Panc1 (cell line): Measurements from ENCODE around the gene PPP2R1B. TPM values are rescaled to one million over a fixed set of nuclear protein-coding genes. Genes with fewer than 3 reads are reported as not detected.

Experiments
- ATAC-seq: fragments of 200-7000 bp; cut with Tn5 transposase; 2 replicates; pipeline ENCODE4 v1.9.1; 2020; ENCODE audit warnings: mild to moderate bottlenecking, moderate library complexity
- BruUV-seq: library from RNA; stranded (reverse); fragments of 400-500 nt; replicated peaks from 2 replicates; lab custom pipeline; 2021; lab: Mats Ljungman, UMichigan
- CTCF ChIA-PET: fragments of 300-600 bp; sonication (Branson Sonifier 250); formaldehyde crosslinking; loops from one replicate; lab custom pipeline; 2022; ENCODE audit warnings: antibody characterized with exemption; lab: Charles Lee
- POLR2A ChIA-PET: fragments of 300-600 bp; sonication (Branson Sonifier 250); formaldehyde crosslinking; loops from one replicate; lab custom pipeline; 2022; ENCODE audit warnings: antibody characterized with exemption; lab: Charles Lee
- DNase-seq: peaks from one replicate; pipeline ENCODE4 v3.0.0-alpha.2; 2010; ENCODE audit warnings: low read depth, low spot score
- H3K27ac ChIP-seq: 2 replicates; pipeline ENCODE4 v1.5.1; 2011; ENCODE audit warnings: mild to moderate bottlenecking, low read length, inconsistent platforms
- H3K27me3 ChIP-seq: fragments of 200-500 bp; sonication (Bioruptor generic); 2 replicates; pipeline ENCODE4 v1.6.0; 2014; ENCODE audit warnings: low read length, inconsistent platforms; ENCODE audit not compliant: control insufficient read depth, insufficient read depth
- H3K36me3 ChIP-seq: fragments of 200-500 bp; sonication (Bioruptor generic); 2 replicates; pipeline ENCODE4 v1.5.1; 2014; ENCODE audit warnings: inconsistent platforms, mild to moderate bottlenecking, low read length, moderate library complexity; ENCODE audit not compliant: control insufficient read depth, insufficient read depth
- H3K4me1 ChIP-seq: 2 replicates; pipeline ENCODE4 v1.5.1; 2011; ENCODE audit warnings: inconsistent platforms, mild to moderate bottlenecking, low read length, moderate library complexity; ENCODE audit not compliant: control insufficient read depth, insufficient read depth
- H3K4me3 ChIP-seq, 2 experiments: 2 replicates each; pipeline ENCODE4 v1.5.1; 2011 to 2012; ENCODE audit warnings: low read depth in 2 of 2, low read length in 2 of 2, mild to moderate bottlenecking in 2 of 2, inconsistent platforms in 1 of 2, moderate library complexity in 1 of 2
- H3K9me3 ChIP-seq: fragments of 200-500 bp; sonication (Bioruptor generic); 2 replicates; pipeline ENCODE4 v1.5.1; 2014; ENCODE audit warnings: low read depth, mild to moderate bottlenecking, inconsistent platforms, low read length, moderate library complexity; ENCODE audit not compliant: control insufficient read depth, insufficient read depth
- CTCF ChIP-seq: fragments of 450-650 bp; IDR thresholded peaks from 2 replicates; pipeline ENCODE4 v1.5.1; 2017; ENCODE audit warnings: mild to moderate bottlenecking
- POLR2AphosphoS5 ChIP-seq: IDR thresholded peaks from 2 replicates; pipeline ENCODE4 v1.6.1; 2012; ENCODE audit warnings: mild to moderate bottlenecking, low read depth, low read length, moderate library complexity
- SIN3A ChIP-seq: IDR thresholded peaks from 2 replicates; pipeline ENCODE4 v1.6.1; 2012; ENCODE audit warnings: low read depth, mild to moderate bottlenecking, low read length, moderate library complexity, borderline replicate concordance; ENCODE audit not compliant: insufficient read depth
- TCF7L2 ChIP-seq: IDR thresholded peaks from 2 replicates; pipeline ENCODE4 v1.6.1; 2011; ENCODE audit warnings: mild to moderate bottlenecking, low read depth, low read length, inconsistent platforms
- in situ Hi-C: cut with HindIII; loops from 2 replicates; pipeline ENCODE4 v1.10.0; 2016; ENCODE audit warnings: low sequenced_read_pairs, low pct_unique_long_range_greater_than_20kb
- intact Hi-C: fragments of 100-400 bp; cut with micrococcal nuclease; formaldehyde crosslinking; loops from one replicate; pipeline ENCODE4 v1.10.0; 2022; ENCODE audit not compliant: unreplicated experiment
- total RNA-seq: library from RNA; stranded (reverse); gene quantifications from one replicate; pipeline ENCODE4 v1.2.1, GENCODE V29; 2021; ENCODE audit not compliant: unreplicated experiment
- TF ChIP-seq, protein P1 (sequence below), 2 experiments: IDR thresholded peaks; 2 replicates each; pipeline ENCODE4 v1.6.1; 2011 to 2012; ENCODE audit warnings: low read depth in 2 of 2, control low read depth in 1 of 2, low read length in 1 of 2, mild to moderate bottlenecking in 1 of 2, moderate library complexity in 1 of 2; ENCODE audit not compliant: insufficient read depth in 1 of 2

Gene PPP2R1B
- total RNA-seq, 1 experiment from 2014 or later: 57.7 TPM

GRCh38 chr11:111697933-111698371 is 68.2 kb downstream of the PPP2R1B start:
- DNase-seq (no peak), ATAC-seq (no peak)
- Histone ChIP-seq H3K27me3 (no peaks in the 10 kb centered on the region), H3K36me3 (no peaks in the 10 kb centered on the region), H3K4me1 (no peaks in the 10 kb centered on the region), H3K4me3 (no peak overlapping the region), H3K9me3 (no peaks in the 10 kb centered on the region), H3K27ac (no peak overlapping the region)
- no TSS peak for BruUV-seq
- no peak for TF ChIP-seq SIN3A
- TF ChIP-seq, protein P1, sequence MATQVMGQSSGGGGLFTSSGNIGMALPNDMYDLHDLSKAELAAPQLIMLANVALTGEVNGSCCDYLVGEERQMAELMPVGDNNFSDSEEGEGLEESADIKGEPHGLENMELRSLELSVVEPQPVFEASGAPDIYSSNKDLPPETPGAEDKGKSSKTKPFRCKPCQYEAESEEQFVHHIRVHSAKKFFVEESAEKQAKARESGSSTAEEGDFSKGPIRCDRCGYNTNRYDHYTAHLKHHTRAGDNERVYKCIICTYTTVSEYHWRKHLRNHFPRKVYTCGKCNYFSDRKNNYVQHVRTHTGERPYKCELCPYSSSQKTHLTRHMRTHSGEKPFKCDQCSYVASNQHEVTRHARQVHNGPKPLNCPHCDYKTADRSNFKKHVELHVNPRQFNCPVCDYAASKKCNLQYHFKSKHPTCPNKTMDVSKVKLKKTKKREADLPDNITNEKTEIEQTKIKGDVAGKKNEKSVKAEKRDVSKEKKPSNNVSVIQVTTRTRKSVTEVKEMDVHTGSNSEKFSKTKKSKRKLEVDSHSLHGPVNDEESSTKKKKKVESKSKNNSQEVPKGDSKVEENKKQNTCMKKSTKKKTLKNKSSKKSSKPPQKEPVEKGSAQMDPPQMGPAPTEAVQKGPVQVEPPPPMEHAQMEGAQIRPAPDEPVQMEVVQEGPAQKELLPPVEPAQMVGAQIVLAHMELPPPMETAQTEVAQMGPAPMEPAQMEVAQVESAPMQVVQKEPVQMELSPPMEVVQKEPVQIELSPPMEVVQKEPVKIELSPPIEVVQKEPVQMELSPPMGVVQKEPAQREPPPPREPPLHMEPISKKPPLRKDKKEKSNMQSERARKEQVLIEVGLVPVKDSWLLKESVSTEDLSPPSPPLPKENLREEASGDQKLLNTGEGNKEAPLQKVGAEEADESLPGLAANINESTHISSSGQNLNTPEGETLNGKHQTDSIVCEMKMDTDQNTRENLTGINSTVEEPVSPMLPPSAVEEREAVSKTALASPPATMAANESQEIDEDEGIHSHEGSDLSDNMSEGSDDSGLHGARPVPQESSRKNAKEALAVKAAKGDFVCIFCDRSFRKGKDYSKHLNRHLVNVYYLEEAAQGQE (IDR thresholded peaks at IDR 0.05; ENCODE audit: insufficient read depth in 1 of 2, low read depth in 2 of 2, low read length in 1 of 2): no peak
- TF ChIP-seq POLR2AphosphoS5: no peak
- no peak for TF ChIP-seq CTCF
- TF ChIP-seq TCF7L2: no peak
- intact Hi-C loops: no loop called here
- in situ Hi-C loops: no loop called here
- ChIA-PET CTCF (no interaction called here), POLR2A (no interaction called here)

DNA sequence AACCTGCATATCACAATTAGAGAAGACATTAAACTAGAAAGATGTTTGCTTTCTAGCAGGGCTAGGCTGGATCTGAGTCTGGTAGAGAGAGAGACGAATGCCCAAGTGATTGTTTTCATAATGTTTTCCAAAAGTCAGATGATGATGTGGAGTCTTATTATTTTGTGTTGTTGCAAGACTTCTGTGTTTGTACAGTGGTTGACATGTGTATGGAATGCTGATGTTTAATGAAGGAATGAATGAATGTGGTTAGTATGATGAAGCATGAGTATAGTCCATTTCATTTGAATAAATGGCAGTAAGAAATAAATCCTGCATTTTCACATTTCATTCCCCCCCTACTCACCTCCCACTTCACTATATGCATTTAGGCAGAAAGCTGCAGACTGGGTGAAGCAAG is 69.6 kb downstream of the PPP2R1B start:
- intact Hi-C loops: no loop called here
- DNase-seq: no peak
- TF ChIP-seq SIN3A (no peak), POLR2AphosphoS5 (no peak), TCF7L2 (no peak), CTCF (no peak)
- TF ChIP-seq, protein P1 (IDR thresholded peaks at IDR 0.05; ENCODE audit: insufficient read depth in 1 of 2, low read depth in 2 of 2, low read length in 1 of 2): no peak
- POLR2A ChIA-PET: interaction anchor here (0.7 kb wide), 1 partner anchor 17 kb away, joined by 3 read pairs; no protein-coding TSS in a partner anchor
- H3K4me3 ChIP-seq: no peak overlapping the region
- CTCF ChIA-PET: no interaction called here
- in situ Hi-C loops: no loop called here
- no peaks in the 10 kb centered on the region for H3K27me3 ChIP-seq
- H3K27ac ChIP-seq: no peak overlapping the region
- no TSS peak for BruUV-seq
- H3K4me1 ChIP-seq: no peaks in the 10 kb centered on the region
- no peaks in the 10 kb centered on the region for H3K36me3 ChIP-seq
- ATAC-seq: no peak
- H3K9me3 ChIP-seq: no peaks in the 10 kb centered on the region
